Stimulated activated CD4-positive, alpha-beta T cell treated with anti-CD3 and anti-CD28 coated beads, Interleukin-2, amount 100 ng/mL, for 48 hours (primary cell): Measurements from ENCODE around the gene GAPVD1.

Experiments
- DNase-seq, 2 donors: peaks; one replicate each; pipeline ENCODE4 v3.0.0-alpha.2; 2020

The GAPVD1 gene

GRCh38 chr9:125407432-125407973, 145.9 kb downstream of the GAPVD1 start:
- no peak for DNase-seq

- peak; percentile 81 to 82 for DNase-seq
Observed at GRCh38 chr9:125407974-125408900, 146.6 kb downstream of the GAPVD1 start.

- no peak for DNase-seq
Observed at GRCh38 chr9:125409217-125409636, 147.6 kb downstream of the GAPVD1 start.

GRCh38 chr9:125409637-125410521, 148.3 kb downstream of the GAPVD1 start:
- peak in 1 of 2 donors; percentile 43 for DNase-seq

GRCh38 chr9:125410522-125410894, 148.9 kb downstream of the GAPVD1 start:
- no peak for DNase-seq

GRCh38 chr9:125411171-125411756, 149.6 kb downstream of the GAPVD1 start:
- no peak for DNase-seq

- no peak for DNase-seq
Observed at GRCh38 chr9:125412166-125412565, 150.5 kb downstream of the GAPVD1 start.

GRCh38 chr9:125413579-125413978, 152.0 kb downstream of the GAPVD1 start:
- DNase-seq, result no peak

- DNase-seq, result no peak
Observed at GRCh38 chr9:125415583-125416460, 154.2 kb downstream of the GAPVD1 start.

GRCh38 chr9:125416517-125416916, 154.9 kb downstream of the GAPVD1 start:
- no peak for DNase-seq
